K562 (cell line): ENCODE data around the gene STEAP2.

Experiments used
- CHD2 ChIP-seq: IDR thresholded peaks from 2 replicates; pipeline ENCODE4 v1.6.1; 2011; ENCODE audit warnings: low read depth, low read length
- FOXA3 ChIP-seq, 2 experiments: fragments of 450-650 bp in 1 of 2; sonication (generic) in 1 of 2; formaldehyde crosslinking; IDR thresholded peaks in 1 of 2; conservative IDR thresholded peaks in 1 of 2; 2 replicates each; pipeline versions ENCODE4 v1.4.0 to v1.8.0; 2020 to 2022; ENCODE audit warnings: mild to moderate bottlenecking in 2 of 2, missing genetic modification reagents in 1 of 2
- RFX5 ChIP-seq: IDR thresholded peaks from 2 replicates; pipeline ENCODE4 v1.6.1; 2011; ENCODE audit warnings: low read depth, mild to moderate bottlenecking, improper control_type of control experiment, low read length

GRCh38 chr7:90172121-90172520 lies 39.4 kb upstream of the STEAP2 start:
- no peak for TF ChIP-seq CHD2
- TF ChIP-seq RFX5 = no peak
- no peak for TF ChIP-seq FOXA3 (CRISPR knock-in tag; conservative IDR thresholded peaks at IDR 0.05 in 1 of 2, IDR thresholded peaks at IDR 0.05 in 1 of 2)
